ENCODE results near the gene ANKEF1. TPM values are rescaled to one million over a fixed set of nuclear protein-coding genes. Genes with fewer than 3 reads are reported as not detected.
"Not testable (repeated sequence)": the region's sequence is repeated elsewhere in the genome, so short reads cannot be mapped to it uniquely, and the experiment has no call there.

Gene ANKEF1
- total and polyA plus RNA-seq, 2 experiments from 2014 or later = 4.3 to 8.0 TPM

- Histone ChIP-seq H3K4me3 (no peak overlapping the region), H3K4me1 (ENCODE audit: low read depth) (no peaks in the 10 kb centered on the region), H3K9me3 (ENCODE audit: low read depth) (no peaks in the 10 kb centered on the region), H3K27ac (no peak overlapping the region), H3K36me3 (no peaks in the 10 kb centered on the region), H3K27me3 (no peaks in the 10 kb centered on the region)
- no peak for TF ChIP-seq CTCF (IDR thresholded peaks at IDR 0.05; ENCODE audit: low read depth, low read length)
- no peak for DNase-seq (ENCODE audit: low read depth in 1 of 2, low spot score in 1 of 2)
Measured at GRCh38 chr20:10012464-10012863, 22.3 kb upstream of the ANKEF1 start.

- Histone ChIP-seq H3K27ac (no peak overlapping the region), H3K27me3 (no peaks in the 10 kb centered on the region), H3K4me3 (no peak overlapping the region), H3K36me3 (no peaks in the 10 kb centered on the region), H3K4me1 (ENCODE audit: low read depth) (no peaks in the 10 kb centered on the region), H3K9me3 (ENCODE audit: low read depth) (no peaks in the 10 kb centered on the region)
- DNase-seq (ENCODE audit: low read depth in 1 of 2, low spot score in 1 of 2) = no peak
- TF ChIP-seq CTCF (IDR thresholded peaks at IDR 0.05; ENCODE audit: low read depth, low read length) = no peak
Measured at GRCh38 chr20:10014431-10014830, 20.4 kb upstream of the ANKEF1 start.

DNA sequence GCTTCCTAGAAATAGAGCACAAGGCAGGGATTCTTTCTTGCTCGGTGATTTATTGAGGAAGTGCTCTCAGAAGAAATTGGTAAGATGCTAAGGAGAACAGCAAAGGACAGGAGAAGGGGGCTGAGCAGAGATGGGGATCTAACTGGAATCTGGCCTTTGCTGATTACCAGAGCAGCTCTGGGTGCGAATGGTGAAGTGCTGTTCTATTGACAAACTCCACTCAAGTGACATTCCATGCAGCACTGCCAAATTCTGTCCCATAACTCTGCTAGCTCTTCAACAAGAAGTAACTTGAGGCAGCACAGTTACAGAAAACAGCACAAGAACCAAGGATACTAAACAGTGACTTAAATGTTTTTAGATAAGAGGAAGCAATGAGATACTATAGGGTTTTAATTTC is 13.8 kb upstream of the ANKEF1 start:
- DNase-seq (ENCODE audit: low read depth in 1 of 2, low spot score in 1 of 2) = no peak
- Histone ChIP-seq H3K36me3 (no peaks in the 10 kb centered on the region), H3K4me1 (ENCODE audit: low read depth) (no peaks in the 10 kb centered on the region), H3K4me3 (no peak overlapping the region), H3K9me3 (ENCODE audit: low read depth) (no peaks in the 10 kb centered on the region), H3K27ac (no peak overlapping the region), H3K27me3 (no peaks in the 10 kb centered on the region)
- TF ChIP-seq CTCF (IDR thresholded peaks at IDR 0.05; ENCODE audit: low read depth, low read length) = no peak

DNA sequence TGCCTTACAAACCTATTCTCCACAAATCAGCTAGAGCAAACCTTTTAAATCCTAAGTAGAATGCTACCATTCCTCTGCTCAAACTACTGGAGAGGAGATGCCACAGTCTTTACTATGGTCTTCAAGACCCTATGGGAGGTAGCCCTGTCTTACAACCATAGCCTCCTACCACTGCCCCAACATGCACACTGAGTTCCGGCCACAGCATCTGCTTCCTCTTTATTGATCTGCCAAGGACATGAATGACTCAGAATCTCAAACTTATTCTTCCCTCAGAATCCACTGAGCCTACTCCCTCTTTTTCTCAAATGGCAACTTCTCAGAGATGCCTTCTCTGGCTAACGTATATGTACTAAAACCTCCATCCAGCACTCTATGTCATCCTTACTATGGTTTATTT is 12.2 kb upstream of the ANKEF1 start:
- H3K36me3 ChIP-seq = no peaks in the 10 kb centered on the region
- H3K4me1 ChIP-seq (ENCODE audit: low read depth) = no peaks in the 10 kb centered on the region
- no peaks in the 10 kb centered on the region for H3K27me3 ChIP-seq
- DNase-seq (ENCODE audit: low read depth in 1 of 2, low spot score in 1 of 2) = no peak
- no peak for TF ChIP-seq CTCF (IDR thresholded peaks at IDR 0.05; ENCODE audit: low read depth, low read length)
- H3K4me3 ChIP-seq = no peak overlapping the region
- H3K27ac ChIP-seq = no peak overlapping the region
- H3K9me3 ChIP-seq (ENCODE audit: low read depth) = no peaks in the 10 kb centered on the region

- no peaks in the 10 kb centered on the region for H3K4me1 ChIP-seq (ENCODE audit: low read depth)
- no peaks in the 10 kb centered on the region for H3K36me3 ChIP-seq
- H3K4me3 ChIP-seq = no peak overlapping the region
- H3K27me3 ChIP-seq = no peaks in the 10 kb centered on the region
- no peak for DNase-seq (ENCODE audit: low read depth in 1 of 2, low spot score in 1 of 2)
- no peak for TF ChIP-seq CTCF (IDR thresholded peaks at IDR 0.05; ENCODE audit: low read depth, low read length)
- no peak overlapping the region for H3K27ac ChIP-seq
- no peaks in the 10 kb centered on the region for H3K9me3 ChIP-seq (ENCODE audit: low read depth)
Measured at GRCh38 chr20:10023911-10024310, 10.9 kb upstream of the ANKEF1 start.

DNA sequence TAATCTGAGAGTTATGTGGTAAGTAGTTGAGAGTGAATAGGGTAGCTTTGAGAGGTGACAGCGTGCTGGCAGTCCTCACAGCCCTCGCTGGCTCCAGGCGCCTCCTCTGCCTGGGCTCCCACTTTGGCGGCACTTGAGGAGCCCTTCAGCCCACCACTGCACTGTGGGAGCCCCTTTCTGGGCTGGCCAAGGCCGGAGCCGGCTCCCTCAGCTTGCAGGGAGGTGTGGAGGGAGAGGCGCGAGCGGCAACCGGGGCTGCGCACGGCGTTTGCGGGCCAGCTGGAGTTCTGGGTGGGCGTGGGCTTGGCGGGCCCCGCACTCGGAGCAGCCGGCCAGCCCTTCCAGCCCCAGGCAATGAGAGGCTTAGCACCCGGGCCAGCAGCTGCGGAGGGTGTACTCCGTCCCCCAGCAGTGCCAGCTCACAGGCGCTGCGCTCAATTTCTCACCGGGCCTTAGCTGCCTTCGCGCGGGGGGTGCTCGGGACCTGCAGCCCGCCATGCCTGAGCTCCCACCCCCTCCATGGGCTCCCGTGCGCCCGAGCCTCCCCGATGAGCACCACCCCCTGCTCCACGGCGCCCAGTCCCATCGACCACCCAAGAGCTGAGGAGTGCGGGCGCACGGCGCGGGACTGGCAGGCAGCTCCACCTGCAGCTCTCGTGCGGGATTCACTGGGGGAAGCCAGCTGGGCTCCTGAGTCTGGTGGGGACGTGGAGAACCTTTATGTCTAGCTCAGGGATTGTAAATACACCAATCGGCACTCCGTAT is 3.2 kb upstream of the ANKEF1 start:
- not testable (repeated sequence) for H3K27me3 ChIP-seq; H3K9me3 ChIP-seq (ENCODE audit: low read depth); H3K36me3 ChIP-seq; H3K4me3 ChIP-seq; DNase-seq (ENCODE audit: low read depth in 1 of 2, low spot score in 1 of 2); H3K27ac ChIP-seq; H3K4me1 ChIP-seq (ENCODE audit: low read depth)

GRCh38 chr20:10032269-10032668 is 2.5 kb upstream of the ANKEF1 start:
- not testable (repeated sequence) for H3K4me3 ChIP-seq; H3K27me3 ChIP-seq; H3K36me3 ChIP-seq; DNase-seq (ENCODE audit: low read depth in 1 of 2, low spot score in 1 of 2); H3K9me3 ChIP-seq (ENCODE audit: low read depth); H3K4me1 ChIP-seq (ENCODE audit: low read depth); H3K27ac ChIP-seq
